ENCODE data around the gene SNX18.

SNX18 gene

GRCh38 chr5:54540286-54540685 lies 22.7 kb downstream of the SNX18 start:
- DNase-seq: no peak

- DNase-seq: no peak
Observed at GRCh38 chr5:54541823-54542783, 24.5 kb downstream of the SNX18 start.

- DNase-seq: no peak
Observed at GRCh38 chr5:54544044-54544443, 26.5 kb downstream of the SNX18 start.

GRCh38 chr5:54545796-54546195 lies 28.2 kb downstream of the SNX18 start:
- DNase-seq: no peak

GRCh38 chr5:54547711-54548250 lies 30.2 kb downstream of the SNX18 start:
- DNase-seq: no peak

GRCh38 chr5:54548565-54548964 lies 31.0 kb downstream of the SNX18 start:
- no peak for DNase-seq

GRCh38 chr5:54551292-54551691 lies 33.7 kb downstream of the SNX18 start:
- DNase-seq: no peak

- DNase-seq: peak in 44 of 56 donors; percentile 6 to 77 (median 48)
Observed at GRCh38 chr5:54551926-54552325, 34.4 kb downstream of the SNX18 start.

- DNase-seq: no peak
Observed at GRCh38 chr5:54552446-54552845, 34.9 kb downstream of the SNX18 start.

GRCh38 chr5:54553659-54554207 lies 36.2 kb downstream of the SNX18 start:
- DNase-seq: peak in 50 of 56 donors; percentile 16 to 86 (median 64)

- DNase-seq: no peak
Observed at GRCh38 chr5:54556141-54556540, 38.6 kb downstream of the SNX18 start.

GRCh38 chr5:54558362-54558761 lies 40.8 kb downstream of the SNX18 start:
- DNase-seq: no peak

GRCh38 chr5:54561651-54562050 lies 44.1 kb downstream of the SNX18 start:
- no peak for DNase-seq

GRCh38 chr5:54563083-54563761 lies 45.7 kb downstream of the SNX18 start:
- DNase-seq: no peak

GRCh38 chr5:54567996-54568395 lies 50.4 kb downstream of the SNX18 start:
- DNase-seq: no peak

- DNase-seq: peak in 15 of 56 donors; percentile 6 to 36 (median 16)
Observed at GRCh38 chr5:54570916-54571315, 53.4 kb downstream of the SNX18 start.

- DNase-seq: no peak
Observed at GRCh38 chr5:54571462-54571861, 53.9 kb downstream of the SNX18 start.

- no peak for DNase-seq
Observed at GRCh38 chr5:54573812-54574489, 56.4 kb downstream of the SNX18 start.

GRCh38 chr5:54577528-54577927 lies 60.0 kb downstream of the SNX18 start:
- no peak for DNase-seq

GRCh38 chr5:54577937-54578653 lies 60.5 kb downstream of the SNX18 start:
- DNase-seq: no peak

All from nucleus accumbens (tissue), 56 donors.